Cerebellar cortex (tissue), 1 donor: ENCODE data around the gene DNAJC17.

Experiments
- DNase-seq: peaks from one replicate; pipeline ENCODE4 v3.0.0-alpha.2; 2015; ENCODE audit warnings: low spot score

The DNAJC17 gene

GRCh38 chr15:40737048-40737447, 70.2 kb downstream of the DNAJC17 start:
- DNase-seq: no peak

GRCh38 chr15:40736575-40736974, 70.7 kb downstream of the DNAJC17 start:
- no peak for DNase-seq

DNA sequence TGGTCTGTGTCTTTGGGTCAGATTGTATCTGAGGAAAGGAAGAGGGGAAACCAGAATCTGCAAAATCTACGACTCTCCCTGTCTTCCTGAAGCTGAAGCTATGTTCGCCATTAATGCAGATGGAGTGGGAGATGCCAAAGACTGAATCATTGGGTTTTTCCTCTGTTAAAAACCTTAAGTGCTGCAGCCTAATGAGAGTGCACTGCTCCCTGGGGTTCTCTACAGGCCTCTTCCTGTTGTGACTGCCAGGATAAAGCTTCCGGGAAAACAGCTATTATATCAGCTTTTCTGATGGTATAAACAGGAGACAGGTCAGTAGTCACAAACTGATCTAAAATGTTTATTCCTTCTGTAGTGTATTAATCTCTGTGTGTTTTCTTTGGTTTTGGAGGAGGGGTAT, 76.2 kb downstream of the DNAJC17 start:
- no peak for DNase-seq

DNA sequence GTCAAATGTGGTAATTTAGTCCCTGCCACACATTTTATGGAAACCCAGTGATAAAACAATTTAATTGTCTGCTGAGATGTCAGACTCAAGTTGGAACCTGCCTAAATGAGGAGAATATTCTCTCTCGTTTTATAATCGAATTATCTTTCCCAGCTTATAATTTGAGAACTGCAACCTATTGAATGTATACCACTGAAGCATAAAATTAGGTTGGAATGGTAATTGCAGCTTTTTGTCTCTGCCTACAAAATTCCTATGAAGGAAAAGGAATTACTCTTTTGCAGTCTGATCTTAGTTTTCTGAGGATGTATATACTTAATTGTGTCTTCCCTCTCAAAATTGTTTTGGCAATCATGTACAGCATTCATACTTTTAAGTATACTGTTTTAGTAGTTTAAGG, 83.4 kb downstream of the DNAJC17 start:
- DNase-seq: no peak

DNA sequence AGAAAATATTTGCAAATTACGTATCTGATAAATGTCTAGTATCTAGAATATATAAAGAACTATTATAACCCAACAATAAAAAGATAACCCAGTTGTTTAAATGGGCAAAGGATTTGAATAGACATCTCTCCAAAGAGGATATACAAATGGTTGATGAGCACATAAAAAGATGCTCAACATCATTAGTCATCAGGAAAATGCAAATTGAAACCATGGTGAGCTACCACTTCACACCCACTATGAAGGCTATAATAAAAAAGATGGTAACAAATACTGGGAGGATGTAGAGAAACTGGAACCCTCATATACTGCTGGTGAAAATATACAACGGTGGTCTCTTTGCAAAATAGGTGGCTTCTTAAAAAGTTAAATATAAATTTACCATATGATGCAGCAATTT, 84.3 kb downstream of the DNAJC17 start:
- no peak for DNase-seq

- DNase-seq: no peak
These were observed 84.9 kb downstream of the DNAJC17 start for GRCh38 chr15:40722354-40722753.

DNA sequence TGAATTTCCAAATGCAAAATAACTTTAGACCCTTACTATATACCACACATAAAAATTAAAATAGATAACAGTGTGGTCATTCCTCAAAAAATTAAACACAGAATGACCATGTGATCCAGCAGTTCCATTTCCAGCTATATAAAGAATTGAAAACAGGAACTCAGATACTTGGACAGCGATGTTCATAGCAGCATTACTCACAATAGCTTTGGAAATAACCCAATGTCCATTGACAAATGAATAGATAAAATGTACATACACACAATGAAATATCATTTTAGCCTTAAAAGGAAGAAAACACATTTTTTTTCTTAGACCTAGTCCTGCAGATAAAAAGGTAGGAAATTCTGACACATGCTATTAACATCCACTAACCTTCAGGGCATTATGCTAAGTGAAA, 85.6 kb downstream of the DNAJC17 start:
- no peak for DNase-seq

DNA sequence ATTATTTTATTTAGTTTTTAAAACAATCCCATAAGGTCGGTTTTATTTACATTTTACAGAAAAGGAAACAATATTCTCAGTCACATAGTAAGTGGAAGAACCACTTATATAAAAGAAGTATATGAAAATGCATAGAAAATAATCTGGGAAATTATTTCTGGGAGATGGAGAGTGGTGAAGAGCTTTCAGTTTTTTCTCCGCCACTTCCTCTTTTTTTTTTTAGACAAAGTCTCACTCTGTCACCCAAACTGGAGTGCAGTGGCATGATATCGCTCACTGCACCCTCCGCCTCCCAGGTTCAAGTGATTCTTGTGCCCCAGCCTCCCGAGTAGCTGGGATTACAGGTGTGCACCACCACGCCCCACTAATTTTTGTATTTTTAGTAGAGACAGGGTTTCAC, 91.1 kb downstream of the DNAJC17 start:
- no peak for DNase-seq
